Fibroblast of lung (primary cell): ENCODE measurements around the gene RBMS1. TPM values are rescaled to one million over a fixed set of nuclear protein-coding genes. Genes with fewer than 3 reads are reported as not detected.

Source experiments
- DNase-seq, 2 donors: peaks; one replicate each; pipeline versions ENCODE4 v3.0.0 to v3.0.0-alpha.2; 2010; ENCODE audit warnings: low read depth in 2 of 2
- H2AFZ ChIP-seq: 2 replicates; pipeline ENCODE4 v1.5.1; 2012; ENCODE audit warnings: low read length, control low read depth, inconsistent platforms
- H3K27ac ChIP-seq: 2 replicates; pipeline ENCODE4 v1.5.1; 2011; ENCODE audit warnings: low read length, control low read depth; ENCODE audit not compliant: insufficient read depth
- H3K27me3 ChIP-seq: 2 replicates; pipeline ENCODE4 v1.5.1; 2011; ENCODE audit warnings: mild to moderate bottlenecking, low read length; ENCODE audit not compliant: control insufficient read depth, insufficient read depth
- H3K36me3 ChIP-seq: 2 replicates; pipeline ENCODE4 v1.5.1; 2011; ENCODE audit warnings: low read length; ENCODE audit not compliant: control insufficient read depth, insufficient read depth
- H3K4me1 ChIP-seq: 2 replicates; pipeline ENCODE4 v1.5.1; 2011; ENCODE audit warnings: low read length; ENCODE audit not compliant: control insufficient read depth, insufficient read depth; ENCODE audit errors: extremely low read depth
- H3K4me2 ChIP-seq: 2 replicates; pipeline ENCODE4 v1.5.1; 2011; ENCODE audit warnings: low read length, control low read depth; ENCODE audit not compliant: insufficient read depth; ENCODE audit errors: extremely low read depth
- H3K4me3 ChIP-seq, 4 experiments: fragments of 200-600 bp in 1 of 4; sonication (generic) in 1 of 4; replicated peaks in 1 of 4; 2 replicates each; pipeline ENCODE4 v1.5.1; 2011 to 2016; ENCODE audit warnings: low read length in 4 of 4, low read depth in 3 of 4, mild to moderate bottlenecking in 3 of 4, control low read depth in 2 of 4, inconsistent platforms in 1 of 4, mixed read lengths in 1 of 4; ENCODE audit not compliant: insufficient read depth in 1 of 4; ENCODE audit errors: control extremely low read depth in 1 of 4
- H3K79me2 ChIP-seq: 2 replicates; pipeline ENCODE4 v1.5.1; 2012; ENCODE audit warnings: mild to moderate bottlenecking, low read length, inconsistent platforms; ENCODE audit not compliant: control insufficient read depth, insufficient read depth
- H3K9ac ChIP-seq: 2 replicates; pipeline ENCODE4 v1.5.1; 2011; ENCODE audit warnings: mild to moderate bottlenecking, low read length, control low read depth; ENCODE audit not compliant: insufficient read depth
- H3K9me3 ChIP-seq: 2 replicates; pipeline ENCODE4 v1.5.1; 2012; ENCODE audit warnings: low read depth, low read length; ENCODE audit not compliant: control insufficient read depth, insufficient read depth
- H4K20me1 ChIP-seq: 2 replicates; pipeline ENCODE4 v1.5.1; 2011; ENCODE audit warnings: low read length; ENCODE audit not compliant: control insufficient read depth, insufficient read depth; ENCODE audit errors: extremely low read depth
- CTCF ChIP-seq, 2 donors: IDR thresholded peaks in 1 of 2; conservative IDR thresholded peaks in 1 of 2; 1 replicate in 1 of 2; 2 replicates in 1 of 2; pipeline ENCODE4 v1.5.1; 2011 to 2012; ENCODE audit warnings: low read length in 2 of 2, control low read depth in 1 of 2, inconsistent platforms in 1 of 2, low read depth in 1 of 2, mild to moderate bottlenecking in 1 of 2
- EZH2 ChIP-seq: IDR thresholded peaks from 2 replicates; pipeline ENCODE4 v1.5.1; 2012; ENCODE audit warnings: low read length, control low read depth, mild to moderate bottlenecking; ENCODE audit errors: missing control alignments
- polyA plus RNA-seq, 2 donors: library from polyadenylated mRNA; depleted of rRNA in 1 of 2; stranded (reverse) in 1 of 2; unstranded in 1 of 2; fragments of >200 nt; gene quantifications; 2 replicates each; pipeline ENCODE4 v1.2.1, GENCODE V29; 2011 to 2012; ENCODE audit warnings: missing spikeins in 1 of 2
- total RNA-seq: library from RNA; depleted of rRNA; stranded (reverse); fragments of >200 nt; gene quantifications from 2 replicates; pipeline ENCODE4 v1.2.1, GENCODE V29; 2014

The RBMS1 gene
- total and polyA plus RNA-seq, 2 donors (not counting 1 experiment from before 2014, with no cell fraction given) = 77.3 to 146 TPM

GRCh38 chr2:160321006-160321405 lies 172.6 kb downstream of the RBMS1 start:
- no peak for DNase-seq
- H3K9ac ChIP-seq = no peak overlapping the region
- peaks cover 6% of the 10 kb centered on the region for H3K4me1 ChIP-seq
- H4K20me1 ChIP-seq = no peaks in the 10 kb centered on the region
- H3K27ac ChIP-seq = no peak overlapping the region
- peaks cover 78% of the 10 kb centered on the region for H3K79me2 ChIP-seq
- H3K36me3 ChIP-seq = no peaks in the 10 kb centered on the region
- no peak for TF ChIP-seq CTCF (conservative IDR thresholded peaks at IDR 0.05 in 1 of 2, IDR thresholded peaks at IDR 0.05 in 1 of 2; ENCODE audit: low read depth in 1 of 2, low read length in 2 of 2)
- TF ChIP-seq EZH2 = no peak
- H2AFZ ChIP-seq = no peak overlapping the region
- no peaks in the 10 kb centered on the region for H3K9me3 ChIP-seq
- no peak overlapping the region for H3K4me2 ChIP-seq
- H3K27me3 ChIP-seq = no peaks in the 10 kb centered on the region
- H3K4me3 ChIP-seq = no peak overlapping the region

GRCh38 chr2:160319700-160320099 lies 173.9 kb downstream of the RBMS1 start:
- Histone ChIP-seq H3K4me1 (peaks cover 13% of the 10 kb centered on the region), H2AFZ (no peak overlapping the region), H4K20me1 (no peaks in the 10 kb centered on the region), H3K9ac (no peak overlapping the region), H3K27ac (no peak overlapping the region), H3K36me3 (no peaks in the 10 kb centered on the region), H3K27me3 (no peaks in the 10 kb centered on the region), H3K4me2 (no peak overlapping the region), H3K79me2 (peaks cover 78% of the 10 kb centered on the region), H3K9me3 (no peaks in the 10 kb centered on the region), H3K4me3 (no peak overlapping the region)
- no peak for DNase-seq
- no peak for TF ChIP-seq CTCF (conservative IDR thresholded peaks at IDR 0.05 in 1 of 2, IDR thresholded peaks at IDR 0.05 in 1 of 2; ENCODE audit: low read depth in 1 of 2, low read length in 2 of 2)

GRCh38 chr2:160318218-160318617 lies 175.4 kb downstream of the RBMS1 start:
- H3K4me2 ChIP-seq = no peak overlapping the region
- H3K4me1 ChIP-seq = peaks cover 15% of the 10 kb centered on the region
- no peaks in the 10 kb centered on the region for H3K27me3 ChIP-seq
- H3K4me3 ChIP-seq = no peak overlapping the region
- no peak overlapping the region for H3K9ac ChIP-seq
- TF ChIP-seq CTCF (conservative IDR thresholded peaks at IDR 0.05 in 1 of 2, IDR thresholded peaks at IDR 0.05 in 1 of 2; ENCODE audit: low read depth in 1 of 2, low read length in 2 of 2) (no peak), EZH2 (no peak)
- no peaks in the 10 kb centered on the region for H3K9me3 ChIP-seq
- no peak for DNase-seq
- no peak overlapping the region for H3K27ac ChIP-seq
- H3K79me2 ChIP-seq = peaks cover 73% of the 10 kb centered on the region
- peaks cover 1% of the 10 kb centered on the region for H3K36me3 ChIP-seq
- H4K20me1 ChIP-seq = no peaks in the 10 kb centered on the region
- H2AFZ ChIP-seq = no peak overlapping the region
